ENCODE measurements around the gene PITRM1. TPM values are rescaled to one million over a fixed set of nuclear protein-coding genes. Genes with fewer than 3 reads are reported as not detected.
A peak's percentile ranks its signal among the peaks of the same experiment; 100 is the strongest.

PITRM1 gene
- total and polyA plus RNA-seq, 2 donors (not counting 3 experiments of a cell fraction or from before 2014, with no cell fraction given), result 83.2 to 145 TPM

DNA sequence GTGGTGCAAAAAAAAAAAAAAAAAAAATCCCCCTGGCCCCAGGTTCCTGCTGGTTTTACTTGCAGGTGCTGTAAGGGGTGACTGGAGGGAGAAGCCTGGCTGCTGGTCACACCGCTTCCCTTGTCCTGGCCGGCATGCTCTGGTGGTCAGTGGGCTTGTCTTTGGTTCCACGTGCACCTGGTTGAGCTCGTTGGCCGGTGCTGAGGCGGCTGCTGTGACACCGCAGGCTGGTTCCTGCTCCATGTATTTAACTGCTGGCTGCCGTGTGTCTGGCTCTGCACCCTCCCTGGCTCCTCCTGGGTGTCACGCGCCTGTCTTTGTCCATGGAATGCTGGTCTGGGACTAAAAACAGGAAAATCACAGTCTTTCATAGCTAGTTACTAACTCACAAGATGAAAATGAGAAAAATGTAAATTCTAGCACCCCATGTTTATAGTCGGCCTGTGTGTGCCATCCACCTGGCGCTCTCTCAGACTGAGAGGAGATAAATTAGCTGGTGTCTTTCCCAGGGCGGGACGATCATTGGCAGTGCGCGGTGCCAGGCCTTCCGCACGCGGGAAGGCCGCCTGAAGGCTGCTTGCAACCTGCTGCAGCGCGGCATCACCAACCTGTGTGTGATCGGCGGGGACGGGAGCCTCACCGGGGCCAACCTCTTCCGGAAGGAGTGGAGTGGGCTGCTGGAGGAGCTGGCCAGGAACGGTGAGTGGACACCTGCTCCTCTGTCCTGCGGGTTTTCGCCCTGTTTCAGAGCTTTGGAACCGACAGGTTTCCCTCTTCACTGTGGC is 71.5 kb downstream of the PITRM1 start:
- POLR2A ChIA-PET, result no interaction called here
- Histone ChIP-seq H3K4me1 (ENCODE audit: control insufficient read depth, extremely low read depth, insufficient read depth, low read length) (peaks cover 28% of the 10 kb centered on the region), H2AFZ (ENCODE audit: low read depth, low read length) (no peak overlapping the region)

DNA sequence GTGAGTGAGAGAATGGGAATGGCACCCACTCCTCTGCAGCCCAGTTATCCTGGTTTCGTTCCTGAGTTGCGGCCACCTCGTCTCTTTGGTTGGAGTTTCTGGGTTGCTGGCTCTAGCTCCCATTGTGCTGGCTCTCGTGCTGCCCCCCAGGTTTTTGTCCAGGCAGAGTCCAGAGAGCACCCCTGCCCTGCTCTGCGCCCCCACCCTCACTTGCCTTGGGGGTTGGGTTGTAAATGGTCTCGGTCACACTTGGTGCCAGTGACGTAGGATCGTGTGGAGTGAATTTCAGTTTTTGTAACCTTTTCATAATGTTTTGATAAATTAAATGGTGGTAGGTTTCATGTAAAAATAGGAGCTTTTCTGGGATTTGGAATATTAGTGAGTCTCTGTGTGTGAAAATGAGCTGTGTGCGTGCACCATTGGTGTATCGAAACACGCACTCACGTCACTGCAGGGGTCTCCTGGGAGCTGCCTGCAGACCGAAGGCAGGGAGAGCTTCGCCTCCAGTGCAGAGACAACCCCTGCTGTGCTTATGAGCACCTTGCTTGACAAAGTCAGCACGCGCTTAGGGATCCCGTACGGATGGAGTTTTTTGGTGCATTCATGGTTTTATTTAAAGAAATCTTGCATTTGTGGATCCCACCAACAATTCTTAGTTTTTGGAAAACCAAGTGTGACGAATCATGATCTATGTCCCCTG is 72.3 kb downstream of the PITRM1 start:
- DNase-seq (ENCODE audit: low read depth, low spot score) (no peak), FAIRE-seq (no peak)
- no peak overlapping the region for H3K4me2 ChIP-seq (ENCODE audit: insufficient read depth, low read length)
- CTCF ChIA-PET, result interaction anchor here (1.0 to 1.5 kb wide), 2 partner anchors 9 to 12 kb away, joined by 3 read pairs; no protein-coding TSS in a partner anchor
- H3K4me1 ChIP-seq (ENCODE audit: control insufficient read depth, extremely low read depth, insufficient read depth, low read length), result peaks cover 34% of the 10 kb centered on the region
- no peak overlapping the region for H3K27ac ChIP-seq (ENCODE audit: insufficient read depth, low read depth, low read length)
- H4K20me1 ChIP-seq (replicated peaks; ENCODE audit: control insufficient read depth, extremely low read depth, insufficient read depth, low read length), result no peaks in the 10 kb centered on the region
- no peak overlapping the region for H3K4me3 ChIP-seq (replicated peaks in 1 of 3; ENCODE audit: insufficient read depth in 1 of 3, low read depth in 1 of 3, low read length in 3 of 3)
- intact Hi-C loops (cut with micrococcal nuclease), result no loop called here
- H3K9me1 ChIP-seq (replicated peaks; ENCODE audit: control insufficient read depth, extremely low read depth, insufficient read depth, low read length), result no peaks in the 10 kb centered on the region
- no TSS peak for BruUV-seq (replicated peaks)
- dilution Hi-C loops (cut with MboI; ENCODE audit: extremely low pct_ligation_motif_present, low sequenced_read_pairs), result no loop called here
- POLR2A ChIA-PET, result no interaction called here
- H2AFZ ChIP-seq (ENCODE audit: low read depth, low read length), result no peak overlapping the region
- H3K9ac ChIP-seq (replicated peaks; ENCODE audit: extremely low read depth, insufficient read depth, low read length), result no peak overlapping the region
- no peaks in the 10 kb centered on the region for H3K9me3 ChIP-seq (replicated peaks; ENCODE audit: control insufficient read depth, insufficient read depth, low read length)
- H3K27me3 ChIP-seq (ENCODE audit: control insufficient read depth in 2 of 2, insufficient read depth in 2 of 2, low read length in 2 of 2), result no peaks in the 10 kb centered on the region
- TF ChIP-seq EZH2 (IDR thresholded peaks at IDR 0.05; ENCODE audit: borderline replicate concordance, low read depth, low read length, severe bottlenecking) (no peak), MYC (IDR thresholded peaks at IDR 0.05; ENCODE audit: low read depth, low read length) (no peak), JUN (IDR thresholded peaks at IDR 0.05; ENCODE audit: borderline replicate concordance, insufficient read depth, insufficient read length, low read depth) (no peak), POLR2A (IDR thresholded peaks at IDR 0.05; ENCODE audit: low read depth, low read length) (no peak), POLR2AphosphoS5 (IDR thresholded peaks at IDR 0.05; ENCODE audit: insufficient read depth, low read depth, low read length) (no peak), GATA2 (IDR thresholded peaks at IDR 0.05; ENCODE audit: insufficient read depth, insufficient read length, low read depth, low read length) (no peak), FOS (IDR thresholded peaks at IDR 0.05; ENCODE audit: borderline replicate concordance, insufficient read depth, low read length) (no peak)
- TF ChIP-seq, protein P1, sequence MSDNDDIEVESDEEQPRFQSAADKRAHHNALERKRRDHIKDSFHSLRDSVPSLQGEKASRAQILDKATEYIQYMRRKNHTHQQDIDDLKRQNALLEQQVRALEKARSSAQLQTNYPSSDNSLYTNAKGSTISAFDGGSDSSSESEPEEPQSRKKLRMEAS (IDR thresholded peaks at IDR 0.05; ENCODE audit: insufficient read depth, insufficient read length), result no peak
- TF ChIP-seq, protein P2, sequence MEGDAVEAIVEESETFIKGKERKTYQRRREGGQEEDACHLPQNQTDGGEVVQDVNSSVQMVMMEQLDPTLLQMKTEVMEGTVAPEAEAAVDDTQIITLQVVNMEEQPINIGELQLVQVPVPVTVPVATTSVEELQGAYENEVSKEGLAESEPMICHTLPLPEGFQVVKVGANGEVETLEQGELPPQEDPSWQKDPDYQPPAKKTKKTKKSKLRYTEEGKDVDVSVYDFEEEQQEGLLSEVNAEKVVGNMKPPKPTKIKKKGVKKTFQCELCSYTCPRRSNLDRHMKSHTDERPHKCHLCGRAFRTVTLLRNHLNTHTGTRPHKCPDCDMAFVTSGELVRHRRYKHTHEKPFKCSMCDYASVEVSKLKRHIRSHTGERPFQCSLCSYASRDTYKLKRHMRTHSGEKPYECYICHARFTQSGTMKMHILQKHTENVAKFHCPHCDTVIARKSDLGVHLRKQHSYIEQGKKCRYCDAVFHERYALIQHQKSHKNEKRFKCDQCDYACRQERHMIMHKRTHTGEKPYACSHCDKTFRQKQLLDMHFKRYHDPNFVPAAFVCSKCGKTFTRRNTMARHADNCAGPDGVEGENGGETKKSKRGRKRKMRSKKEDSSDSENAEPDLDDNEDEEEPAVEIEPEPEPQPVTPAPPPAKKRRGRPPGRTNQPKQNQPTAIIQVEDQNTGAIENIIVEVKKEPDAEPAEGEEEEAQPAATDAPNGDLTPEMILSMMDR (IDR thresholded peaks at IDR 0.05; ENCODE audit: extremely low read depth in 1 of 2, insufficient read depth in 1 of 2, low read depth in 1 of 2, low read length in 2 of 2), result no peak
- H3K79me2 ChIP-seq (ENCODE audit: control insufficient read depth, insufficient read depth, low read length), result peaks cover 73% of the 10 kb centered on the region
- H3K36me3 ChIP-seq (ENCODE audit: control insufficient read depth in 2 of 2, extremely low read depth in 1 of 2, insufficient read depth in 2 of 2, low read length in 2 of 2), result peaks cover 27 to 29% of the 10 kb centered on the region in 2 experiments

More for the DNA sequence above, 71.5 kb downstream of the PITRM1 start:
- peaks cover 74% of the 10 kb centered on the region for H3K79me2 ChIP-seq (ENCODE audit: control insufficient read depth, insufficient read depth, low read length)
- no TSS peak for BruUV-seq (replicated peaks)
- DNase-seq (ENCODE audit: low read depth, low spot score) (no peak), FAIRE-seq (no peak)
- no peak overlapping the region for H3K4me3 ChIP-seq (replicated peaks in 1 of 3; ENCODE audit: insufficient read depth in 1 of 3, low read depth in 1 of 3, low read length in 3 of 3)
- no peaks in the 10 kb centered on the region for H4K20me1 ChIP-seq (replicated peaks; ENCODE audit: control insufficient read depth, extremely low read depth, insufficient read depth, low read length)
- intact Hi-C loops (cut with micrococcal nuclease) (no loop called here), dilution Hi-C loops (cut with MboI; ENCODE audit: extremely low pct_ligation_motif_present, low sequenced_read_pairs) (no loop called here)
- peaks cover 29 to 34% of the 10 kb centered on the region in 2 experiments for H3K36me3 ChIP-seq (ENCODE audit: control insufficient read depth in 2 of 2, extremely low read depth in 1 of 2, insufficient read depth in 2 of 2, low read length in 2 of 2)
- H3K9me1 ChIP-seq (replicated peaks; ENCODE audit: control insufficient read depth, extremely low read depth, insufficient read depth, low read length), result no peaks in the 10 kb centered on the region
- H3K27me3 ChIP-seq (ENCODE audit: control insufficient read depth in 2 of 2, insufficient read depth in 2 of 2, low read length in 2 of 2), result no peaks in the 10 kb centered on the region
- TF ChIP-seq MYC (IDR thresholded peaks at IDR 0.05; ENCODE audit: low read depth, low read length), result no peak
- H3K27ac ChIP-seq (ENCODE audit: insufficient read depth, low read depth, low read length), result peak overlapping the region; percentile 4
- no peak overlapping the region for H3K9ac ChIP-seq (replicated peaks; ENCODE audit: extremely low read depth, insufficient read depth, low read length)
- no peaks in the 10 kb centered on the region for H3K9me3 ChIP-seq (replicated peaks; ENCODE audit: control insufficient read depth, insufficient read depth, low read length)
- no peak overlapping the region for H3K4me2 ChIP-seq (ENCODE audit: insufficient read depth, low read length)
- CTCF ChIA-PET, result interaction anchor here (0.9 to 1.5 kb wide), 3 partner anchors 10 to 29 kb away, joined by 3 read pairs; no protein-coding TSS in a partner anchor

Measured in endothelial cell of umbilical vein (primary cell).